Activated naive CD8-positive, alpha-beta T cell treated with anti-CD3 and anti-CD28 coated beads, Interleukin-2, amount 50 U/mL, for 24 hours (primary cell): ENCODE data around the gene BLOC1S2.

Experiments
- ATAC-seq: fragments of 150-1000 bp; cut with Tn5 transposase; one replicate; pipeline ENCODE4 v1.10.0; 2021
- DNase-seq: peaks from one replicate; pipeline ENCODE4 v3.0.0; 2021
- H3K27ac Mint-ChIP-seq: one replicate; pipeline ENCODE4 v1.8.0; 2021; ENCODE audit warnings: mild to moderate bottlenecking, mixed read lengths
- H3K27me3 Mint-ChIP-seq: one replicate; pipeline ENCODE4 v1.8.0; 2021; ENCODE audit warnings: mixed read lengths
- H3K36me3 Mint-ChIP-seq: one replicate; pipeline ENCODE4 v1.8.0; 2021; ENCODE audit warnings: low read depth, mixed read lengths
- H3K4me1 Mint-ChIP-seq: one replicate; pipeline ENCODE4 v1.8.0; 2021; ENCODE audit warnings: mixed read lengths
- H3K4me3 Mint-ChIP-seq: one replicate; pipeline ENCODE4 v1.8.0; 2021; ENCODE audit warnings: mild to moderate bottlenecking, moderate library complexity, mixed read lengths
- H3K9me3 Mint-ChIP-seq: one replicate; pipeline ENCODE4 v1.8.0; 2021; ENCODE audit warnings: mixed read lengths

BLOC1S2 gene

DNA sequence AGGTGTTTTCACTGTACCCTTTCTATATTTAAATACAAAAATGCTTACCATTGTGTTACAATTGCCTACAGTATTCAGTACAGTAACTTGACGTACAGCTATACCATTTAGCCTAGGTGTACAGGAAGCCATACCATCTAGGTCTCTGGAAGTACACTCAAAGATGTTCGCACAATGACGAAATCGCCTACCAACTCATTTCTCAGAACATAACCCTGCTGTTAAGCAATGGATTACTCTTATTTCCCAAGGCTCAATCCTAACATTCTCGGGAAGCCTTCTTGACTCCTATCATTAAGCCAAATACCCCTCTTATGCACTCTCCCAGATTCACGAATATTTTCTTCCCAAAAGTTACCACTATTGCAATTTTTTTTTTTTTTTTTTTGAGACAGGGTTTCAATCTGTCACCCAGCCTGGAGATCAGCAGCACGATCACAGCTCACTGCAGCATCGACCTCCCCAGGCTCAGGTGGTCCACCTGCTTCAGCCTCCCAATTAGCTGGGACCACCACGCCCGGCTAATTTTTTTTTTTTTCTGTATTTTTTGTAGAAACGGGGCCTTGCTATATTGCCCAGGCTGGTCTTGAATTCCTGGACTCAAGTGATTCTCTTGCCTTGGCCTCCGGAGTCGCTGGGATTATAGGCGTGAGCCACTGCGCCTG lies 20.5 kb downstream of the BLOC1S2 start:
- ATAC-seq (no peak), DNase-seq (no peak)
- Mint-ChIP-seq H3K36me3 (peaks cover 13% of the 10 kb centered on the region), H3K27ac (peak overlapping the region; percentile 40), H3K27me3 (no peaks in the 10 kb centered on the region), H3K4me3 (peak overlapping the region; percentile 100), H3K9me3 (no peaks in the 10 kb centered on the region), H3K4me1 (peaks cover 35% of the 10 kb centered on the region)

- DNase-seq (no peak), ATAC-seq (no peak)
- Mint-ChIP-seq H3K9me3 (no peaks in the 10 kb centered on the region), H3K36me3 (peaks cover 51% of the 10 kb centered on the region), H3K27me3 (no peaks in the 10 kb centered on the region), H3K4me1 (peaks cover 1% of the 10 kb centered on the region), H3K4me3 (no peak overlapping the region), H3K27ac (no peak overlapping the region)
These were observed 32.3 kb downstream of the BLOC1S2 start for GRCh38 chr10:100254191-100254590.

- Mint-ChIP-seq H3K9me3 (no peaks in the 10 kb centered on the region), H3K4me1 (peaks cover 1% of the 10 kb centered on the region), H3K36me3 (peaks cover 53% of the 10 kb centered on the region), H3K27me3 (no peaks in the 10 kb centered on the region), H3K27ac (no peak overlapping the region), H3K4me3 (no peak overlapping the region)
- DNase-seq (no peak), ATAC-seq (no peak)
These were observed 33.4 kb downstream of the BLOC1S2 start for GRCh38 chr10:100253041-100253440.

DNA sequence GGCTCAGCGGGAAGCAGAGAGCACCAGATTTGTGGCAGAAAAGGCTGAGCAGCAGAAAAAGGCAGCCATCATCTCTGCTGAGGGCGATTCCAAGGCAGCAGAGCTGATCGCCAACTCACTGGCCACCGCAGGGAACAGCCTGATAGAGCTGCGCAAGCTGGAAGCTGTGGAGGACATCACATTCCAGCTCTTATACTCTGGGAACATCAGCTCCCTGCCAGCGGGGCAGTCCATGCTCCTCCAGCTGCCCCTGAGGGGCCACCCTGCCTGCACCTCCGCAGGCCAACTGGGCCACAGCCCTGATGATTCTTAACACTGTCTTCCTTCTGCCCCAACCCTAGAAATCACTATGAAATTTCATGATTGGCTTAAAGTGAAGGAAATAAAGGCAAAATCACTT lies 37.7 kb downstream of the BLOC1S2 start:
- Mint-ChIP-seq H3K36me3 (peaks cover 46% of the 10 kb centered on the region), H3K27me3 (no peaks in the 10 kb centered on the region), H3K27ac (no peak overlapping the region), H3K4me1 (no peaks in the 10 kb centered on the region), H3K4me3 (no peak overlapping the region), H3K9me3 (no peaks in the 10 kb centered on the region)
- DNase-seq (no peak), ATAC-seq (no peak)

- H3K4me3 Mint-ChIP-seq = no peak overlapping the region
- H3K4me1 Mint-ChIP-seq = no peaks in the 10 kb centered on the region
- ATAC-seq = no peak
- no peak overlapping the region for H3K27ac Mint-ChIP-seq
- no peaks in the 10 kb centered on the region for H3K9me3 Mint-ChIP-seq
- peaks cover 47% of the 10 kb centered on the region for H3K36me3 Mint-ChIP-seq
- no peaks in the 10 kb centered on the region for H3K27me3 Mint-ChIP-seq
- no peak for DNase-seq
These were observed 40.8 kb downstream of the BLOC1S2 start for GRCh38 chr10:100245484-100246220.

- Mint-ChIP-seq H3K36me3 (peaks cover 48% of the 10 kb centered on the region), H3K4me1 (no peaks in the 10 kb centered on the region), H3K9me3 (no peaks in the 10 kb centered on the region), H3K4me3 (no peak overlapping the region), H3K27ac (no peak overlapping the region), H3K27me3 (no peaks in the 10 kb centered on the region)
- DNase-seq (no peak), ATAC-seq (no peak)
These were observed 46.6 kb downstream of the BLOC1S2 start for GRCh38 chr10:100239851-100240250.

DNA sequence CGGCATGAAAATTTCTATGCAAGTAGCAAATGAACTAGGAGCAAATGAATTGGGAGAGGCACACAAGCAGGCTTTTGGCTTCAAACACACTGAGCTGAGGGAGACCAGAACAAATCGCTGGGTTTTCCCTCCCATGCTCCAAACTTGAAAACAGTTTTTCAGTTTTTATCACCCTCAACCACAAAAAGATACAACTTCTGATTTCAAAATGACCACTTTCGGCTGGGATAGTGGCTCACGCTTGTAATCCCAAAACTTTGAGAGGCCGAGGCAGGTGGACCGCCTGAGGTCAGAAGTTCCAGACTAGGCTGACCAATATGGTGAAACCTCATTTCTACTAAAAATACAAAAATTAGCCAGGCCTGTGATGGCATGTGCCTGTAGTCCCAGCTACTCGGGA lies 48.1 kb downstream of the BLOC1S2 start:
- Mint-ChIP-seq H3K4me3 (no peak overlapping the region), H3K9me3 (no peaks in the 10 kb centered on the region), H3K36me3 (peaks cover 49% of the 10 kb centered on the region), H3K4me1 (no peaks in the 10 kb centered on the region), H3K27me3 (no peaks in the 10 kb centered on the region), H3K27ac (no peak overlapping the region)
- ATAC-seq = no peak
- DNase-seq = no peak

DNA sequence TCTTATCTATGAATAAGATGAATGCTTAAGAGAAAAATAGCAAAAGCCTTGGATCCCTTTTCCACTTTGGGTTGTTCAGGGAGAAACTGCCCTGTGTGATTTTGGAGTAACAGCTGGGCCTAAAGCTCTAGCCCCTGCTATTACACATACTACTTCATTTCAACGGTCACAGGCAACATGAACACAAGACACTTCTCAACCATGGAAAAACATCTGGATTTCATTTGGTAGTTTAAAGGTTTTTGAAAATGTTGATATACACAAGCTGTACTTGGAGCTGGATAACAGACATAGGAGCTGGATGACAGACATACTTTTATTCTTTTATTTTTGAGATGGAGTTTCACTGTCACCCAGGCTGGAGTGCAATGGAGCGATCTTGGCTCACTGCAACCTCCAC lies 54.4 kb downstream of the BLOC1S2 start:
- Mint-ChIP-seq H3K36me3 (peaks cover 38% of the 10 kb centered on the region), H3K4me1 (peaks cover 28% of the 10 kb centered on the region), H3K27ac (no peak overlapping the region), H3K9me3 (no peaks in the 10 kb centered on the region), H3K4me3 (no peak overlapping the region), H3K27me3 (no peaks in the 10 kb centered on the region)
- no peak for DNase-seq
- no peak for ATAC-seq

DNA sequence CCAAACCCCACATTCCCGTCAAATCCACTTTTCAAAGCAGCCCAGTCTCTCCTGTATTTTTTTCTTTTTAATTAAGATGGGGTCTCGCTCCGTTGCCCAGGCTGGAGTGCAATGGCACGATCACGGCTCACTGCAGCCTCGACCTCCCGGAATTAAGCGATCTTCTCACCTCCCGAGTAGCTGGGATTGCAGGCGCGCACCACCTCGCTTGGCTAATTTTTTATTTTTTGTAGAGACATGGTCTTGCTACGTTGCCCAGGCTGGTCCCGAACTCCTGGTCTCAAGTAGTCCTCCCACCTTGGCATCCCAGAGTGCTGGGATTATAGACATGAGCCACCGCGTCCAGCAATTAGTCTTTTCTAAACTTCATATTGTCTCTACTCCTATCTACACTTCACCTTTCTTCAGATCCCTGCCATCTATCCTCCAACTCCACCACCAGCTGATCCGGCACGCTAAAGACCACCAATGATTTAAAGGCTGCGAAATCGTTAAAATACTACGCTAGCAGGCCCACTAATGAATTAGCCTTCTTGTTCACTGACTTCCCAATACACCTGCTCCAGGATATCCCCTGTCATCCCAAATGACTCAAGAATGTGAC lies 56.6 kb downstream of the BLOC1S2 start:
- H3K4me3 Mint-ChIP-seq = peak overlapping the region; percentile 95
- no peaks in the 10 kb centered on the region for H3K27me3 Mint-ChIP-seq
- ATAC-seq (no peak), DNase-seq (no peak)
- no peaks in the 10 kb centered on the region for H3K9me3 Mint-ChIP-seq
- H3K36me3 Mint-ChIP-seq = peaks cover 37% of the 10 kb centered on the region
- peak overlapping the region; percentile 84 for H3K27ac Mint-ChIP-seq
- peaks cover 35% of the 10 kb centered on the region for H3K4me1 Mint-ChIP-seq

DNA sequence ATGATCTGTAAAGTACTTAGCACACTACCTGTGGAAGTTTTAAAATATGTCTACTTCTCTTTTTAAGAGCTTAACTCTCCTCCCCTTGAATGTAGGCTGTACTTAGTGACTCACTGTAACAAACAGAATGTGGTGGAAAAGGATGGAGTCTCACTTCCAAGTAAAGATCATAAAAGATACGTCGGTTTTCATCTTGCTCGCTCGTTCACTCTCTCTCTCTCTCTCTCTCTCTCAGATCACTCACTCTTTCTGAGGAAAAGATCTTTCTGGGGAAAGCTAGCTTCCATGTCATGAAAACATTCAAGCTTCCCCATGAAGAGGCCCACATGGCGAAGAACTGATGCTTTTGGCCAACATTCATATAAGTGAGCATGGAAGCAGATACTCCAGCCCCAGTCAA lies 62.6 kb downstream of the BLOC1S2 start:
- peaks cover 23% of the 10 kb centered on the region for H3K4me1 Mint-ChIP-seq
- H3K27me3 Mint-ChIP-seq = no peaks in the 10 kb centered on the region
- no peaks in the 10 kb centered on the region for H3K9me3 Mint-ChIP-seq
- DNase-seq = no peak
- H3K27ac Mint-ChIP-seq = no peak overlapping the region
- ATAC-seq = no peak
- peaks cover 47% of the 10 kb centered on the region for H3K36me3 Mint-ChIP-seq
- no peak overlapping the region for H3K4me3 Mint-ChIP-seq
